SJSA1 (cell line): ENCODE results near the gene PITX1. TPM values are rescaled to one million over a fixed set of nuclear protein-coding genes. Genes with fewer than 3 reads are reported as not detected.

Experiments used
- DNase-seq, 2 experiments: peaks; one replicate each; pipeline ENCODE4 v3.0.0-alpha.2; 2015 to 2020; ENCODE audit warnings: low spot score in 2 of 2, low read depth in 1 of 2
- H3K27ac ChIP-seq: fragments of 250-450 bp; sonication (Bioruptor Pico); 2 replicates; pipeline ENCODE4 v1.5.1; 2020; ENCODE audit warnings: mild to moderate bottlenecking, moderate library complexity
- H3K27me3 ChIP-seq: fragments of 250-450 bp; sonication (Bioruptor Pico); replicated peaks from 2 replicates; pipeline ENCODE4 v1.5.1; 2020; ENCODE audit warnings: mild to moderate bottlenecking, moderate library complexity
- H3K36me3 ChIP-seq: fragments of 250-450 bp; sonication (Bioruptor Pico); 2 replicates; pipeline ENCODE4 v1.5.1; 2020; ENCODE audit warnings: mild to moderate bottlenecking
- H3K4me1 ChIP-seq: fragments of 250-450 bp; sonication (Bioruptor Pico); replicated peaks from 2 replicates; pipeline ENCODE4 v1.6.1; 2021; ENCODE audit warnings: mild to moderate bottlenecking
- H3K4me3 ChIP-seq: fragments of 250-450 bp; sonication (Bioruptor Pico); 2 replicates; pipeline ENCODE4 v1.5.1; 2020; ENCODE audit warnings: mild to moderate bottlenecking
- H3K9me3 ChIP-seq: fragments of 250-450 bp; sonication (Bioruptor Pico); replicated peaks from 2 replicates; pipeline ENCODE4 v1.5.1; 2020; ENCODE audit warnings: mild to moderate bottlenecking
- total RNA-seq: library from RNA; depleted of rRNA; stranded (reverse); fragments of >200 nt; shearing (Covaris generic); gene quantifications from 2 replicates; pipeline ENCODE4 v1.2.3, GENCODE V29; 2014

The PITX1 gene
- total RNA-seq, 1 experiment from 2014 or later: 25.0 TPM

DNA sequence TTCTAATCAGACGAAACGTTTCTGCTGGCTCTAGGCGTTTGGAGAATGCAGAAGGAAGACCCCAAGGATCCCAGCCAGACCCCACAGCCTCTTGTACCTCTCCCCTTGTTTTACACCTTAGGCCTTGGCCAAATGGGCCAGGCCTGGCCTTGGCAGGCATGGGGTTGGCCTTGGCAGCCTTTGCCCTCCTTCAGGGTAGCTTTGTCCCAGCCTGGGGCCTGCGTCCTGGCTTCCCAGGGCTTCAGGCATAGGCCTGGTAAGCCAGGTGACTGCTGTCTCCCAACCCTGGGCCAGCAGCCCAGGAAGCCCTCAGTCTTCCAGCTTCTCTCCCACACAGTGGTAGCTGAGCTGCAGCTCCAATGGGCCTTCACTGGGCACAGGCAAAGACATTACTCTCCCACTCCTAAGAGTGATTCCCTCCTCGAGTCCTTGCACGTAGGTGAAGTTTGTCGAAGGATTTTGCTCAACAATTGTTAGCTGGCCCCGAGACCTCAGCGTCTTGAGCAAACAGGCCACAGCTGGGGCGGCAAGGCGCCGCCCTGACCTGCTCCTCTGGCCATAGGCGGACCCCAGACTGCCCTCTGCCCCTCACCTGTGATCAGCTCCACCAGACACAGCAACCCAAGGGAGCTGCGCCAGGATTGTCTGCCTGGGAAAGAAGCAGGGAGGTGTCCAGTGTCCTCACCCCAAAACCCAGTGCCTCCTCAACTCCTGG lies 1.1 kb upstream of the PITX1 start:
- Histone ChIP-seq H3K27me3 (peaks cover 15% of the 10 kb centered on the region), H3K27ac (no peak overlapping the region), H3K4me3 (no peak overlapping the region), H3K9me3 (0 out of 2 replicates have a peak, but pooled peaks cover 7% of the 10 kb centered on the region), H3K4me1 (peaks cover 13% of the 10 kb centered on the region), H3K36me3 (peaks cover 7% of the 10 kb centered on the region)
- no peak for DNase-seq

DNA sequence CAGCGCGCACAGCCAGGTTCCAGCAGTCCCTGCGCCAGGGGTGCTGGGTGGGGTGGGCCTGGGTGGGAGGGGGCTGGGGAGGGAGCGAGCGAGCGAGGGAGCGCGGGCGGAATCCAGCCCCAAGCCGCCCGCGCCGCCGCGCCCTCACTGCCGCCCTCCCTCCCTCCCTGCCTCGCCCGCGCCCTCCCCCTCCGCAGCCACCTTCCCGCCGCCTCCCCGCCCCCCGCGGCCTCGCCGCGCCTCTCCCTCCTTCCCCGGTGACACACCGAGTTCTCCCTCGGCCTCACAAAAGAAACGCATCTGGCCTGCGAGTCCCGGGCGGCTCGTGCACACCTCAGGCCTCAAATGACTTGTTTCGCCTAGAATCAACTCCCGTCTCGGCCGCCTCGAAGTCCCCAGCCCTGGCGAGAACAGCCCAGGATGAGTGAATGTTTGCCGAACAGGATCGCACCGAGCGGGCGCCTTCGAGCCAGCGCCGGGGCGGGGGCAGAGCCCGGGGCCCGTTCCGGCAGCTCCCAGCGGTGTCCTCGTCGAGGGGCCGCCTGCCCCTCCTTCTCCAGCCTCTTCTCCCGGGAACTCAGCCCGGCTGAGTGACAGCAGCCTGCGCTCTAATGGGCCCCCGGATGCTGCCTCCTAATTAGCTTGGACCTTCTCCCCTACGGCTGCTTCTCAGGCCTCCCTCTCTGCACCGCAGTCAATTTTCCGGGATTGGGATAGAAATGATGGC lies 371 bp upstream of the PITX1 start:
- Histone ChIP-seq H3K4me3 (peak overlapping the region; percentile 92), H3K27ac (peak overlapping the region; percentile 20; the same call in 1 of the 2 replicates), H3K9me3 (0 out of 2 replicates have a peak, but pooled peaks cover 5% of the 10 kb centered on the region), H3K36me3 (peaks cover 7% of the 10 kb centered on the region), H3K27me3 (peaks cover 12% of the 10 kb centered on the region), H3K4me1 (peaks cover 13% of the 10 kb centered on the region)
- peak; percentile 67 to 94 for DNase-seq

DNA sequence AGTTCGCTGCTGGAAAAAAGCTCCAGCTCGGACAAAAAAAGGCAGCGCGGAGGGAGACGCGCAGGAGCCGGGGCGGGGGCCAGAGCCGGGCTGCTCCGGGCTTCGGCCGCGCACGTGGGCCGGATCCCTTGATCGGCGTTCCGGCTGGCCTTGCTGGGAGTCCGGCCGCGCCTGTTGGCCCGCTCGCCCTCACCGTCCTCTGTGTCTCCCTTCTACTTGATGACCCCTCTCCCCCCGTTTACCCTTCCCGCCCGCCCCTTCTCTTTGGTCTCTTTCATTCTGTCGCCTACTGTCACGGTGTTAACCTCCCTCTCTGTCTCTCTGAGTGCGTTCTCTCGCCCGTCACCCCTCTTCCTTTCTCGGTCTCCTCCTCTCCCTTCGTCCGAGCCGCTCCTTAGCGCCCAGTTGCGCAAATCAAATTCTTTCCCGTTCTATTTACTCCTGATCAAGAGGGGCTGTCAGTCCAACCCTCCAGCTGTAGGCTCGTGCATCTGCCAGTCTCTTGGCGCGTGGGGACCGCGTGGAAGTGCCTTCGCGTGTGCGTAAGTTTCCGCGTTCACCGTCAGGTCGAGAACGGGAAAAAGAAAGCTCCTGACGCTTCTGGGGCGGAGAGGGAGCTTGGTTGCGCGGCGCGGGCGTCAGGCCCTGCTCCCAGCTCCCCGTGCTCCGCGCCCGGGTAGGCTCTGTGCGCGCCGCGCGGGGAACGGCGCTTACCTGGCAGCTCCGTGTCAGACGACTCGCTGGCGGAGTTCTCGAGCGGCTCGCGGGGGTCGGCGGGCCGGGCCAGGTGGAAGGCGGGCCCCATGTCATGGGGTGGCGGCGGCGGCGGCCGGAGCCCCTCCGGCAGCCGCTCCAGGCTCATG lies 798 bp downstream of the PITX1 start:
- DNase-seq: peak; percentile 67 to 82
- Histone ChIP-seq H3K27ac (peak overlapping the region; percentile 66), H3K4me3 (peak overlapping the region; percentile 92), H3K9me3 (no peaks in the 10 kb centered on the region), H3K27me3 (peaks cover under 1% of the 10 kb centered on the region; the same call in 1 of the 2 replicates), H3K36me3 (peaks cover 15% of the 10 kb centered on the region), H3K4me1 (peaks cover 13% of the 10 kb centered on the region)

DNA sequence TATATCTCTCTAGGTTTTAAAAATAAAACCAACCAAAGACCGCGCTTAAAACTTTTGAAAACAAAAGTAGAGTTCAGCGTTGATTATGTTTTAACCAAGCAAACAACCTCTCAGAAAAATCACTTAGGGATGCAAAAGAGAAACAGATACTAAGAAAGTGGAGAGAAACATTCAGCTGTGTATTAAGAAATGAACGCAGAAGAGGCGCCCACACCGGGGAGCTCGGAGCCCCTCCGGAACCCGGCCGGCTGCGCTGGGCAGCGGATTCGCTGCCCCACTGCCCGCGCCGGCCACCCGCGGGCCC lies 1.4 kb downstream of the PITX1 start:
- no peaks in the 10 kb centered on the region for H3K9me3 ChIP-seq
- no peaks in the 10 kb centered on the region for H3K27me3 ChIP-seq
- peaks cover 20% of the 10 kb centered on the region for H3K36me3 ChIP-seq
- peak overlapping the region; percentile 66 for H3K27ac ChIP-seq
- peak in 1 of 2 experiments; percentile 84 for DNase-seq
- H3K4me1 ChIP-seq: peaks cover 13% of the 10 kb centered on the region
- H3K4me3 ChIP-seq: peak overlapping the region; percentile 92

DNA sequence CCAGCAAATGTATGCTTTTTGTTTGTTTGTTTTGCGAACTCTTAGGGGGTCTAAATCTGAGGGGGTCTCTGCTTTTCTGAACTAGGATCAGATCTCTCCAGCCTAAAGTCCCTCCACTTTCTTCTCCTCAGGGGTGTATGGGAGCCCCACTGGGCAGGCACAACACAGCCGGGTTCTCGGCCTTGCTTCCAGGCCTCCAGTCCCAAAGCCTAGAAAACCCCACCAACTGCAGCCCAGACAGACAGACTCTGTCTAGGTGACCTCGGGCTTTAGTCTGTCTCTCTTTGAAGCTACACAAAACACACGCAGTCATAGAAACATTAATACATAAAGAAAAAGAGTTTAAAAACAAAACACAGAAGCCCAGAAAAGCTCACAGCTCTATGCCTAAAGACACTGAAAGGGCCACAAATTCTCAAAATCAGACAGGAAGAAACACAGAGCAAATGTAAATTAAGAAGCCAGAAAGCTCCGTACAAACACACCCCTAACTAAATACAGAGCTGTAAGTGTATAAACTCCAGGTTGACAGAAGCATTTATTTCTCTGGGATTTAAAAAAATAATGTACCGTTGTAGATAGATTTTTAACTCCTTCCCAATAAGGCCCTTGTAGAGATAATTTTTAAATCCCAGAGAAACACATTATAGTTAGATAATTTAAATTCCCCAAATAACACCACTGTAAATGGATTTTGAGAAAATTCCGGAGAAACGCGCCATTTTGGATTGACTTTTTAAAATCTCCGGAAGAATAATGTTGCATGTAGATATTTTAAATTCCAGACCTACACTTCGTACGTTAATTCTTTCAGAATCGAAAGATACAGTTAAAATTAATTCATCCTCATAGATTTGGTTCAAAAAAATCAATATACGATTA lies 2.0 kb downstream of the PITX1 start:
- DNase-seq: peak in 1 of 2 experiments; percentile 85
- H3K4me1 ChIP-seq: peaks cover 13% of the 10 kb centered on the region
- H3K27me3 ChIP-seq: no peaks in the 10 kb centered on the region
- peak overlapping the region; percentile 66 for H3K27ac ChIP-seq
- H3K9me3 ChIP-seq: no peaks in the 10 kb centered on the region
- peak overlapping the region; percentile 92 for H3K4me3 ChIP-seq
- H3K36me3 ChIP-seq: peaks cover 22% of the 10 kb centered on the region

DNA sequence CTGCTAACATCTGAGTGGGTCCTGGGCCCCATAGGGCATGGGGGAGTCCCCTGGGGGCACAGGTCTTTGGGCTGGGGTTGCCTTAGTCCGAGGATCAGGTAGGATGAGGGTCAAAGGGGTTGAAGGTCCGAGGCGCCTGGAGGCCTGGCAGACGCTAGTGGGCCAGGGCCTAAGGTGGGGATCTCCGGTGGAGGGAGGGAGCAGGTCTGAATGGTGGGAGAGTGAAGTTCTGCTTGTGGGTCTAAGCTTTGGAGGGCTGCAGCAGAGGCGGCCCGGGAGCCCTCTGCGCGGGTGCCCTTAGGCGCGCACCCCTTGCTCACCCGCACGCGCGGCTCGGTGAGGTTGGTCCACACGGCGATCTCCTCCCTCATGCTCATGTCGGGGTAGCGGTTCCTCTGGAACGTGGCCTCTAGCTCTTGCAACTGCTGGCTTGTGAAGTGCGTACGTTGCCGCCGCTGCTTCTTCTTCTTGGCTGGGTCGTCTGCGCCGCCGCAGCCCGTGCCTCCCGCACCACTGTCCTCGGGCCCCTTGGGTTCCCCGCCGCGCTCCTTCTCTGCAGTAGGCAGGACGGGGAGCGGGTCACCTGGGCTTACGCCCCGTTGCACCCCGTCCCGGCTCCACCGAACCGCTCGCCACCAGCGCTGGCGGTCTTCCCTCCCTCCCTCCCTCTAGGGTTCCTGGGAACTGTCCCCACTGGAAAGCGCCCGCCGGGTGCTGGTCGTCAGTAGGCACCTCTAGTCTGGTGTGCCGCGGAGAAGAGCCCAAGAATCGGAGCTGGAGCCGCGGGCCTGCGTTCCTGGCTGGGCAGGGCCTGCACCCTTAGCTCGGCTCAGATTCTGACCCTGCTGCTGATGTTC lies 2.8 kb downstream of the PITX1 start:
- DNase-seq: peak; percentile 72 to 88
- Histone ChIP-seq H3K4me3 (peak overlapping the region; percentile 92), H3K4me1 (peaks cover 13% of the 10 kb centered on the region), H3K9me3 (no peaks in the 10 kb centered on the region), H3K27ac (peak overlapping the region; percentile 66), H3K36me3 (peaks cover 29% of the 10 kb centered on the region), H3K27me3 (no peaks in the 10 kb centered on the region)

DNA sequence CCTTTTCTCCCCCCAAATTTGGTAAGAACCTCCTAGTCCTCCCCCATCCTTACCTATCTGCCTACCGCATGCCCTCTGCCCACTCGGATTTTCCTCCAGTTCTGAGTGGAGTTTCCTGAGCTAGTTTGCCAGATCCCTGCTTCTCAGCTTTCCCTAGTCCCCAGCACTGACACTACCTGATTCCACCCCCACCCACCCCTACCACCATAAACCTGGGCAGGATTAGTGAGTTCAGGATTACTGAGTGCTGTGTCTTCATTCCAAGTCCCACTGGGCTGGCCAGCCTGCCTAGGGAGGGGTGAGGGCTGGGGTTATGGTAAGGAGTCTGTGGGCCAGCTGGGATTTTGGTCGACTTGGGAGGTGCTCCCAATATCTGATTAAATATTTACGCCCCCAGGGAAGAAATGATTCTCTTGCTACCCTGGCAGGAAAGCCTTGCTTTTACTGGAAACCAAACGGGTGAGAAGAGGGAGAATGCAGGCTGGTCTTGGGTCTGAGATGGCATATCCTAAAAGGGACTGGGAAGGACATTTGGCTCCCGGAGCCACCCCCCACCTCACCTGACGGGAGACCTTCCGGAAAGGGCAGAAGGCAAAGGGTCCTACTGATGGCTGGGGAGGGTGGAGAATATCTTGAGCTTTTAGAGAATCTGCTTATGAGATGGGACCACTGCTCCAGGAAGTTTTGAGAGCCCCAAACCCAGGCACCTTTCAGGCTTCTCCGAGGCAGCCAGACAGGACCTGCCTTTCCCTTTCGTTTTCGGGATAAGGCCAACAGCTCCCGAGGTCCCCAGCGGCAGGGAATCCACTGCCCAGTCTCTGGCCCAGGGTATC lies 3.7 kb downstream of the PITX1 start:
- Histone ChIP-seq H3K27me3 (no peaks in the 10 kb centered on the region), H3K36me3 (peaks cover 31% of the 10 kb centered on the region), H3K27ac (peak overlapping the region; percentile 66), H3K4me3 (peak overlapping the region; percentile 92), H3K4me1 (peaks cover 13% of the 10 kb centered on the region), H3K9me3 (no peaks in the 10 kb centered on the region)
- DNase-seq: peak; percentile 70 to 86

DNA sequence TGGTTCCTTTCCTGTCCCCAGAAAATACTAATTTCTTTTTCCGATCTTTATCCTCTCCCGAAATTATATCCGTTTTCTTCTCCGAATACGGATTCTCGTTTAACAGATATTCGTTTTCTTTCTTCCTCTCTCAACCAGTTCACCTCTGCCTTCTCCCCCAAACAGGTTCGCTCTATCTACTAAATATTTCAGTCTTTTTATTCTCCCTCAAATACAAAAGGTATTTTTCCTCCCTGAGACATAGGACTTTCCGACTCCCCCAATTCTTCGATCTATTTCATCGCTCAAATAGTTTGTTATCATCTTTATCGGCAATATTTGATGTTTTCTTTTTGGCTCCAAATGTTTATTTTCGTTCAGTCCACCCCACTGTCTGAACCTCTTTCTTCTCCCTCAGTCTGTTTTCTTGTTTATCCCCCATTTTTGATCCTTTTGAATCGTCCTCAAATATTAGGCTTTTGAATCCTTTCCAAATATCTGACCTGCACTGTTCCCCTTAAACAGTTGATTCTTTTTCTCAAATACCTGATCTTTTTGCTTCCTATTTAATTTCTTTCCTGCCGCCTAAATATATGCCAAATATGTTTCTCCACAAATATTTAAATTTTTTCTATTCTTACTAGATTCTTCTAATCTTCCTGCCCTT lies 4.4 kb downstream of the PITX1 start:
- DNase-seq: no peak
- H3K27ac ChIP-seq: no peak overlapping the region
- H3K4me3 ChIP-seq: no peak overlapping the region
- peaks cover 31% of the 10 kb centered on the region for H3K36me3 ChIP-seq
- no peaks in the 10 kb centered on the region for H3K27me3 ChIP-seq
- no peaks in the 10 kb centered on the region for H3K9me3 ChIP-seq
- H3K4me1 ChIP-seq: peaks cover 10% of the 10 kb centered on the region

DNA sequence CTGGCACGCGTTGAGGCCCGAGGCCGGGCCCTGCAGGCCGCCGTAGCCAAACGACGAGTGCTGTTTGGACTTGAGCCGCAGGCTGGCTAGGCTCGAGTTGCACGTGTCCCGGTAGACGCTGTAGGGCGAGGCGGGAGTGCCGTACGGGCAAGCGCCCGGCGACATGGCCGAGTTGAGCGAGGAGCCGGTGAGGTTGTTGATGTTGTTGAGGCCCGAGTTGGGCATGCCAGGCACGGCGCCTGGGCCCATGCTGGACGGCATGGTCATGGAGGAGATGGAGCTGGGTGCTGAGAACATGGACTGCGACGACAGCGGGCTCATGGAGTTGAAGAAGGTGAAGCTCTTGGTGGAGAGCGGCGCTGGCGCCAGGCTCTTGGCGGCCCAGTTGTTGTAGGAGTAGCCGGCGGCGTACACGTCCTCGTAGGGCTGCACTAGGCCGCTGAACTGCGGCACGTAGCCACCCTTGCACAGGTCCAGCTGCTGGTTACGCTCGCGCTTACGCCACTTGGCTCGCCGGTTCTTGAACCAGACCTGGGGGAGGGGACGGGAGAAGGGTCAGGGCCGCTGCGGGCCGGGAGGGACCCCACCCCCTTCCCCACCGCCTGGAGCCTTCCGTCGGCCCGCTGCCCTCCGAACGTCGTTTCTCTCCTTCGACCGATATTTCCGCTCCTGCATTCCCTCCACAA lies 5.1 kb downstream of the PITX1 start:
- H3K4me3 ChIP-seq: no peak overlapping the region
- H3K9me3 ChIP-seq: no peaks in the 10 kb centered on the region
- H3K27ac ChIP-seq: no peak overlapping the region
- peaks cover 31% of the 10 kb centered on the region for H3K36me3 ChIP-seq
- no peaks in the 10 kb centered on the region for H3K27me3 ChIP-seq
- DNase-seq: no peak
- peaks cover 7% of the 10 kb centered on the region; the same call in 1 of the 2 replicates for H3K4me1 ChIP-seq

DNA sequence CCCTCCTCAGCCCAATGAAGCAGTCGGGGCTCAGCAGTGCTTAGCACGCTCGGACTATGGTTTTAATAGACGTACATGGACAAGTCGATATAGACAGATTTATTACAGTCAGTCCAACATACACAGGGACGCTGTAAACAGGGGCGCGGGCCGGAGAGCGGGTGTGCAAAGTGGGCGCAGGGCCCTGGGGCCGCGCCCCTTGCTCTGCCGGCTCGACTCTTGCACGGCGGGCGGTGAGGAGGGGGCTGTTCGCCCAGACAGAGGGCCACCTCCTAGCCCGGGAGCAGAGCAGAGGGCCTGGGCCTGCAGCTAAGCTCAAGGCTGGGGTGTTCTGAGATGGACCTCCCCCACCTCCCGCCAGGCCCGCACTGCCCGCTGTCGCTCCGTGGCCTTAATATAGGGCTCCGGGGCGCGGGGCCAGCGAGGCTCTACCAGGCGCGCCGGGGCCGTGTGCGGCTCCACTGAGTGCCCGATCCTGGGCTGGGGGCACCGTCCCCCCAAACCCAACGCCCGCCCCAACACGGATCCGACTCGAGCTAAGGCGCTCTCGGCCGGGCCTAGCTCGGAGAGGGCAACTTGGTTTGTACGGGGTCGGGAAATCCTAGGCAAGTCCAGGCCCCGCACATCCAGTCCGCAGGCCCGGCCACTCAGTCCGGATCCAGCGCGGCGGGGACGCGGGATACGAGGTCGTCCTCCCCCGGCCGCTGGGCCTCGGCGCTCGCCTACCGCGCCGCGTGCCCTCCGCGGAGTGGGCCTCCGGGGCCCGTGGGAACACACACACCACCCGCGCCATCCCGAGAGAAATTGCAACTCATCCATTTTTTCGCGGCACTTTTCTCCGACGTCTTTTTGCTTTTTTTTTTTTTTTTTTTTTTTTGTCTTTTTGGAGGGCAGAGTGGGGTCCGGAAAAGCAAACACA lies 6.1 kb downstream of the PITX1 start:
- Histone ChIP-seq H3K4me3 (no peak overlapping the region), H3K27ac (no peak overlapping the region), H3K9me3 (no peaks in the 10 kb centered on the region), H3K4me1 (peaks cover 7% of the 10 kb centered on the region; the same call in 1 of the 2 replicates), H3K27me3 (no peaks in the 10 kb centered on the region), H3K36me3 (peaks cover 24% of the 10 kb centered on the region)
- no peak for DNase-seq
